BE2C (cell line): ENCODE results near the gene TRPM3.

Experiments
- DNase-seq: peaks from one replicate; pipeline ENCODE4 v3.0.0-alpha.2; 2020
- H3K27me3 ChIP-seq: fragments of 250-450 bp; sonication (Bioruptor Pico); 2 replicates; pipeline ENCODE4 v1.5.1; 2020; ENCODE audit warnings: mild to moderate bottlenecking
- H3K36me3 ChIP-seq: fragments of 250-450 bp; sonication (Bioruptor Pico); 2 replicates; pipeline ENCODE4 v1.5.1; 2020; ENCODE audit warnings: mild to moderate bottlenecking
- H3K4me1 ChIP-seq: fragments of 250-450 bp; sonication (Bioruptor Pico); 2 replicates; pipeline ENCODE4 v1.5.1; 2020
- H3K4me3 ChIP-seq: 2 replicates; pipeline ENCODE4 v1.5.1; 2011; ENCODE audit warnings: low read depth, low read length
- H3K9me3 ChIP-seq: fragments of 250-450 bp; sonication (Bioruptor Pico); 2 replicates; pipeline ENCODE4 v1.5.1; 2020
- TF ChIP-seq, protein P1 (sequence below): IDR thresholded peaks from 2 replicates; pipeline ENCODE4 v1.5.1; 2012; ENCODE audit warnings: mild to moderate bottlenecking, low read depth, low read length

Gene TRPM3

DNA sequence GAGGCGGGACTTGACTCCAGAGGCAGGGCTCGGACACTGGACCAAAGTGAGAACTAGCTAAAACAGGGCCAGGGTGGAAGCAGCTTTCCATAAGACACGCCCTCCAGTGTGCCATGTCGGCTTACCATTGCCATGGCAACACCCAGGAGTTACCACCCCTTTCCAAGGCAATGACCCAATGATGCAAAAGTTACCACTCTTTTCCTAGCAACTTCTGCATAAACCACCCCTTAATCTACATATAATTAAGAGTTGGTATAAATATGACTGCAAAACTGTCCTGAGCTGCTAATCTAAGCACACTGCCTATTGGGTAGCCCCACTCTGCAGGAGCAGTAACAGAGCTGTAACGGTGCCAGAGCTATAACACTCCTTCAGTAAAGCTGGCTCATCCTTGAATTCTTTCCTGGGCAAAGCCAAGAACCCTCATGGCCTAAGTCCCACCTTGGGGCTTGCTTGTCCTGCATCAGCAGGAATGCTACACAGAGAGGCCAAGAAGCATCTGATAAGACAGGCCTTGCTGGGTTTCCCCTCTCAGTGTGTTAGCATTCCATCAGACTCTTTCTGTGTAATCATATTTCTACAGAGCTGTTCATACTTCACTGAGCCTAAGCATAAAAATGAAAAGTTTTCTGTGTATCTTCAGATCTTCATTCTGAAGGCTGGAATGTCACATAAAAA is 444.2 kb downstream of the TRPM3 start:
- DNase-seq: no peak
- TF ChIP-seq, protein P1, sequence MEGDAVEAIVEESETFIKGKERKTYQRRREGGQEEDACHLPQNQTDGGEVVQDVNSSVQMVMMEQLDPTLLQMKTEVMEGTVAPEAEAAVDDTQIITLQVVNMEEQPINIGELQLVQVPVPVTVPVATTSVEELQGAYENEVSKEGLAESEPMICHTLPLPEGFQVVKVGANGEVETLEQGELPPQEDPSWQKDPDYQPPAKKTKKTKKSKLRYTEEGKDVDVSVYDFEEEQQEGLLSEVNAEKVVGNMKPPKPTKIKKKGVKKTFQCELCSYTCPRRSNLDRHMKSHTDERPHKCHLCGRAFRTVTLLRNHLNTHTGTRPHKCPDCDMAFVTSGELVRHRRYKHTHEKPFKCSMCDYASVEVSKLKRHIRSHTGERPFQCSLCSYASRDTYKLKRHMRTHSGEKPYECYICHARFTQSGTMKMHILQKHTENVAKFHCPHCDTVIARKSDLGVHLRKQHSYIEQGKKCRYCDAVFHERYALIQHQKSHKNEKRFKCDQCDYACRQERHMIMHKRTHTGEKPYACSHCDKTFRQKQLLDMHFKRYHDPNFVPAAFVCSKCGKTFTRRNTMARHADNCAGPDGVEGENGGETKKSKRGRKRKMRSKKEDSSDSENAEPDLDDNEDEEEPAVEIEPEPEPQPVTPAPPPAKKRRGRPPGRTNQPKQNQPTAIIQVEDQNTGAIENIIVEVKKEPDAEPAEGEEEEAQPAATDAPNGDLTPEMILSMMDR: no peak
- no peaks in the 10 kb centered on the region for H3K36me3 ChIP-seq
- H3K9me3 ChIP-seq: no peaks in the 10 kb centered on the region
- H3K27me3 ChIP-seq: no peaks in the 10 kb centered on the region
- H3K4me1 ChIP-seq: peaks cover 6% of the 10 kb centered on the region; the same call in 1 of the 2 replicates
- no peak overlapping the region for H3K4me3 ChIP-seq

DNA sequence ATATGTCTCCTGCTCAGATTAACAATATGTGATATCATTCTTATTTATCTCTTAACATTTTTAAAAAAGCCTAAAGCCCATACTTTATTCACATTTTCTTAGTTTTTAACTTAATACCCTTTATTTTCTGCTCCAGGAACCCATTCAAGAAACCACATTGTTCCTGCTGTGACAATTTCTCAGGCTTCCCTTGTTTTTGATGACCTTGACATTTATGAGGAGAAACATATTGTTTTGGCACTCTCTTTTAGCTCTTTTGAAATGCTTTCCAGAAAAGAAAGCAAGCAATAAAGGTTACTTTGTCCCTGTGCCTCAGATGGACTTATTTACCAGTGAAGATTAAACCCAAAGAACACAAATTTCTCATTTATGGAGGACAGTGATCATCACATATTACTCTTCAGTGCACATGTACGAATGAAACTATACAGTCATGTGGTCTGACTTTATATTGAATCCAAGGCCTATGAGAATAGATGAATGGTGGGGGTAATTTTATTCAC is 445.5 kb downstream of the TRPM3 start:
- no peak for DNase-seq
- Histone ChIP-seq H3K4me1 (peaks cover 9% of the 10 kb centered on the region; the same call in 1 of the 2 replicates), H3K4me3 (no peak overlapping the region), H3K36me3 (no peaks in the 10 kb centered on the region), H3K27me3 (no peaks in the 10 kb centered on the region), H3K9me3 (no peaks in the 10 kb centered on the region)
- TF ChIP-seq, protein P1: no peak

DNA sequence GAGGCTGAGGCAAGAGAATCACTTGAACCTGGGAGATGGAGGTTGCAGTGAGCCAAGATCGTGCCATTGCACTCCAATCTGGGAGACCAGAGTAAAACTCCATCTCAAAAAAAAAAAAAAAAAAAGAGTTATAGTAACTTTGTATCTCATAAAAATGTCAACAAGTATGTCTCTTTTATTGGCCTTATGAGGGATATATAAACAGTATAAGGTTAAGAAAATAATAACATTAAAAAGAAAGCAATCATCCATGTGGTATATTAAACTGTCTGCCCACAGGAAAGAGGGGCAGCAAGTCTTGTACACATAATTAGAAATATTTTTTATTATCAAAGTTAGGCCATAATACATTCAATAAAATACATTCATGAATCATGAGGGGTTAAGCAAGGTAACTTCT is 447.6 kb downstream of the TRPM3 start:
- TF ChIP-seq, protein P1: no peak
- DNase-seq: no peak
- no peaks in the 10 kb centered on the region for H3K9me3 ChIP-seq
- peaks cover 9% of the 10 kb centered on the region; the same call in 1 of the 2 replicates for H3K4me1 ChIP-seq
- H3K36me3 ChIP-seq: no peaks in the 10 kb centered on the region
- H3K27me3 ChIP-seq: no peaks in the 10 kb centered on the region
- no peak overlapping the region for H3K4me3 ChIP-seq

DNA sequence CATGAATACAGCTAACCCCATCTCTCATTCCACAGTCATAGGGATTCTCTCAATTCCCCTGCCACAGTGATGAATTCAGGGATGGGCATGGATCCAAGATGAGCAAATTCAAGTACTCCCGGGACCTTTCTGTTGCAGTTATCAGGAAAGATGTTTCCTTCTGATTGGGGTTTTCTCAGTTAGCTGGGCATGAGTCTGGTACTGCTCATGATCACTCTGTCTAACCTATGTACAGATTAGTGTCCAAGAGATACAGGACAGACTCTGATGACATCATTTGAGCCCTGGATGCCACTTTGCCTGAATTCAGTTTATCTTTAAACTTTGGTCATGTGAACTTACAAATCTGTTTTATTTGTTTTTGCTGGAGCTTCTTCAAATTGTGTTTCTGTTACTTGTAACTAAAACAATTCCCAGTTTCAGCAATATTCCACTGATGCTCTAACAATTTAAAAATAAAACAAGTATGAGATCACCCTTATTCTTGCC is 449.2 kb downstream of the TRPM3 start:
- Histone ChIP-seq H3K9me3 (no peaks in the 10 kb centered on the region), H3K4me1 (peaks cover 9% of the 10 kb centered on the region; the same call in 1 of the 2 replicates), H3K27me3 (no peaks in the 10 kb centered on the region), H3K36me3 (no peaks in the 10 kb centered on the region), H3K4me3 (no peak overlapping the region)
- TF ChIP-seq, protein P1: no peak
- peak; percentile 53 for DNase-seq

DNA sequence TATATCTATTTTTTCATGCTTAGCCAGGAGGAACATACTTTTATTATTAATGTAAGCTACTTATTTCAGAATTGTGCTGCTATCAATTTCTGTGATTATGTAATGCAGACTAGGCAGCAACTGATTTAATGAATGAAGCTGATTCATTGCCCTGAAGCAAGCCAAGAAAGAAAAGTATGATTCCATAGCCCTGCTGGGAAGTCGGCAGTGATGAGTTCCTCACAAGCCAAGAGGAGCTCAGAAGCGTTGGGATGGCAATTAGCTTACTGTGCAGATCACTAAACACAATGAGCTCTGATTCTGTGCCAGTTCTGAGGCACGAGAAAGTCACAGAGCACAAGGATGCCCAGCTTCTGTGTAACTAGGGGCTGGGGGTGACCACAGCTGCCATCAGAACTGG is 452.7 kb downstream of the TRPM3 start:
- no peaks in the 10 kb centered on the region for H3K9me3 ChIP-seq
- H3K4me1 ChIP-seq: peaks cover 9% of the 10 kb centered on the region; the same call in 1 of the 2 replicates
- no peak overlapping the region for H3K4me3 ChIP-seq
- H3K27me3 ChIP-seq: no peaks in the 10 kb centered on the region
- no peak for DNase-seq
- TF ChIP-seq, protein P1: no peak
- H3K36me3 ChIP-seq: no peaks in the 10 kb centered on the region

DNA sequence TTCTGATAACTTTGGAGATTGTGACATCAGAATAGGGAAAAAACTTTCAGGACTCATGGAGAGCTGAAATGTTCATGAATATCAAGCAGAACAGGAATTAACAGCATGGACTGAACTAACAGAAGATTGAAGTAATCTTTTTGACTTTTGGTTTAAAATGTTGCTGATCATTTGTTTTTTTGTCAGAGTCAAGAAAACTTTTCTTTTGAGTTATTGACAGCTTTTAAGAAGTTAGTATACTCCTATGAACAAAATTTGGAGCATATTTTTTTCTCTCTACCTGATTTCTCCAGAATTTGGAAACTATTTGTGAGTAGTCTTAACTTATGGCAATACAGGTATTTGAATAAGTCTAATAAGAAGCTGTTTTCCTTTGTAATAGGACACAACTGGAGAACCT is 462.7 kb downstream of the TRPM3 start:
- Histone ChIP-seq H3K27me3 (no peaks in the 10 kb centered on the region), H3K9me3 (no peaks in the 10 kb centered on the region), H3K4me1 (no peaks in the 10 kb centered on the region), H3K4me3 (no peak overlapping the region), H3K36me3 (no peaks in the 10 kb centered on the region)
- no peak for DNase-seq
- TF ChIP-seq, protein P1: no peak
